ENCODE measurements around the gene AHI1. TPM values are rescaled to one million over a fixed set of nuclear protein-coding genes. Genes with fewer than 3 reads are reported as not detected.
A peak's percentile ranks its signal among the peaks of the same experiment; 100 is the strongest.

Gene AHI1
- total and polyA plus RNA-seq, 2 of the 13 experiments (the other 11 are each of a cell fraction or from before 2014, with no cell fraction given) = 7.2 to 18.6 TPM

- TF ChIP-seq ELF1 (CRISPR knock-in tag; IDR thresholded peaks at IDR 0.05) (peak; percentile 62), HNRNPL (IDR thresholded peaks at IDR 0.05; ENCODE audit: low read depth, low read length) (peak; percentile 71; the same call in 1 of the 2 replicates), MIXL1 (CRISPR knock-in tag; IDR thresholded peaks at IDR 0.05) (peak; percentile 19; the same call in 1 of the 2 replicates), SAP130 (CRISPR knock-in tag; IDR thresholded peaks at IDR 0.05; ENCODE audit: low read depth) (peak; percentile 30), ELF4 (CRISPR knock-in tag; IDR thresholded peaks at IDR 0.05; ENCODE audit: borderline replicate concordance) (peak; percentile 25; the same call in 1 of the 2 replicates), SOX5 (CRISPR knock-in tag; IDR thresholded peaks at IDR 0.05; ENCODE audit: borderline replicate concordance) (peak; percentile 74), PHF21A (CRISPR knock-in tag; IDR thresholded peaks at IDR 0.05) (peak; percentile 37; the same call in 1 of the 2 replicates), ZNF318 (CRISPR knock-in tag; IDR thresholded peaks at IDR 0.05) (no peak), ZFY (CRISPR knock-in tag; IDR thresholded peaks at IDR 0.05) (no peak), NFE2L2 (IDR thresholded peaks at IDR 0.05; ENCODE audit: low read length) (no peak), ZNF83 (CRISPR knock-in tag; IDR thresholded peaks at IDR 0.05; ENCODE audit: borderline replicate concordance) (no peak), ZNF503 (CRISPR knock-in tag; IDR thresholded peaks at IDR 0.05) (0 out of 2 replicates have a peak, but pooled peaks have one; percentile 17), ZSCAN31 (CRISPR knock-in tag; IDR thresholded peaks at IDR 0.05; ENCODE audit: low read depth) (peak; percentile 39; the same call in 1 of the 2 replicates), TBX2 (CRISPR knock-in tag; IDR thresholded peaks at IDR 0.05; ENCODE audit: borderline replicate concordance) (peak; percentile 65), POGZ (CRISPR knock-in tag; IDR thresholded peaks at IDR 0.05) (no peak), ZNF615 (CRISPR knock-in tag; IDR thresholded peaks at IDR 0.05; ENCODE audit: borderline replicate concordance) (no peak), MAFG (CRISPR knock-in tag; IDR thresholded peaks at IDR 0.05) (0 out of 2 replicates have a peak, but pooled peaks have one; percentile 33), ZBTB25 (CRISPR knock-in tag; IDR thresholded peaks at IDR 0.05) (peak; percentile 24; the same call in 1 of the 2 replicates)
Observed at GRCh38 chr6:135251498-135252441, 245.8 kb downstream of the AHI1 start (continued).
